Breast epithelium (tissue), 4 donors: ENCODE data around the gene TOB2. TPM values are rescaled to one million over a fixed set of nuclear protein-coding genes. Genes with fewer than 3 reads are reported as not detected.

Experiments
- DNase-seq, 2 donors: peaks; one replicate each; pipeline ENCODE4 v3.0.0-alpha.2; 2019; ENCODE audit warnings: low spot score in 2 of 2
- H3K27ac ChIP-seq, 2 donors: fragments of 200-600 bp; sonication (generic) in 1 of 2; one replicate each; pipeline ENCODE4 v1.5.1; 2016 to 2019; ENCODE audit warnings: mild to moderate bottlenecking in 1 of 2
- H3K27me3 ChIP-seq, 2 donors: fragments of 200-600 bp; sonication (generic) in 1 of 2; one replicate each; pipeline versions ENCODE4 v1.5.1 to v1.6.0; 2017 to 2019; ENCODE audit warnings: control low read depth in 1 of 2, mild to moderate bottlenecking in 1 of 2
- H3K36me3 ChIP-seq: fragments of 200-600 bp; one replicate; pipeline ENCODE4 v1.5.1; 2019
- H3K4me1 ChIP-seq, 2 donors: fragments of 200-600 bp; sonication (generic); one replicate each; pipeline ENCODE4 v1.5.1; 2016 to 2019; ENCODE audit warnings: control low read depth in 1 of 2
- H3K4me3 ChIP-seq, 3 donors: fragments of 200-600 bp; sonication (generic); 1 replicate in 2 of 3; 2 replicates in 1 of 3; pipeline ENCODE4 v1.5.1; 2016 to 2019; ENCODE audit warnings: mild to moderate bottlenecking in 3 of 3, moderate library complexity in 2 of 3
- H3K9me3 ChIP-seq, 2 donors: fragments of 200-600 bp; sonication (generic) in 1 of 2; one replicate each; pipeline ENCODE4 v1.5.1; 2016 to 2019; ENCODE audit warnings: control low read depth in 1 of 2
- POLR2A ChIP-seq: fragments of 450-650 bp; IDR thresholded peaks from one replicate; pipeline ENCODE4 v1.6.1; 2016; ENCODE audit warnings: antibody characterized with exemption, mild to moderate bottlenecking, moderate library complexity
- POLR2AphosphoS5 ChIP-seq, 3 donors: sonication (generic); formaldehyde crosslinking; IDR thresholded peaks; one replicate each; pipeline ENCODE4 v1.6.1; 2017; ENCODE audit warnings: antibody characterized with exemption in 3 of 3
- intact Hi-C: fragments of 100-400 bp; cut with DNase I; formaldehyde crosslinking; loops from one replicate; pipeline ENCODE4 v1.15.1; 2023; ENCODE audit warnings: low total_unique reads
- total RNA-seq, 3 donors: library from RNA; depleted of rRNA; stranded (reverse); fragments of >200 nt; gene quantifications; one replicate each; pipeline ENCODE4 v1.1.0, GENCODE V29; 2016
- TF ChIP-seq, protein P1 (sequence below), 3 donors: fragments of 450-650 bp; IDR thresholded peaks; one replicate each; pipeline ENCODE4 v1.5.1; 2016 to 2017; ENCODE audit warnings: antibody characterized with exemption in 3 of 3, mild to moderate bottlenecking in 3 of 3, moderate library complexity in 3 of 3

Gene TOB2
- total RNA-seq, 3 donors from 2014 or later, result 28.8 to 61.9 (median 45.8) TPM

DNA sequence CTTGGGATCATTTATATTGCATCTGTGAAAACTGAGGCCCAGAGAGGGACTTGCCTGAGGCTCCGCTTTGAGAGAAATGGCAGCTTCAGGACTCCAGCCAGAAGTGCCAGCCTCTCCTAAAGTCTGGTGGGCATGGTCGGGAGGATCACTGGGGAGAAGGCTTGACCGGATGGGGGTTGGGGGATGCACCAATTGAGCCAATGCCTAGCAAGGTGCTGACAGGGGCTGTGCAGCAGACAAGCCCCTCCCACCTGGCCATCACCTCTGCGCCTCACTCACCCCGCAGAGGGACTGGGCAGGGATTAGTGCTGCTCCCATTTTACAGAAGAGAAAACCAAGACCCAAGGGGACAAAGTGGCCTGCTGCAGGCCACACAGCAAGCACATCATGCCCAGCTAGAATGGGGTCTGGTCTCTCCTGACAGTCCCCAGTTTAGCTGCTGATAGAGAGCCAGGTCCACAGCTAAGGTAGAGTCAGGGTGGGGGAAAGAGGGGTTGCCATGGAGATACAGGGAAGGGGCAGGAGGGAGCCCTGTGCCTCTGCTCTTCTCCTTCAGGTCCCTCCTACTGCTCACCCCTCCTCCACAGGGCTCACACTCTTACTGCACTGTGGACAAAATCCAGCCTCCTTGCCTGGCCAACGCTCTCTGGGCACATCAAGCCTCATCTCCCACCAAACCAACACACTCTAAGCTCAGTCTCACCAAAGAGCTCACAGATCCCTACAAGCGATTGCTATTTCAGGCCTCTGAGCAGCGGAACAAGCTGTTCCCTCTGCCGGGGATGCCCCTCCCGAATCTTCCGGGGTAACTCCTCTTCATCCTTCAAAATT, 35.4 kb downstream of the TOB2 start:
- intact Hi-C loops, result no loop called here
- DNase-seq, result no peak
- TF ChIP-seq, protein P1, sequence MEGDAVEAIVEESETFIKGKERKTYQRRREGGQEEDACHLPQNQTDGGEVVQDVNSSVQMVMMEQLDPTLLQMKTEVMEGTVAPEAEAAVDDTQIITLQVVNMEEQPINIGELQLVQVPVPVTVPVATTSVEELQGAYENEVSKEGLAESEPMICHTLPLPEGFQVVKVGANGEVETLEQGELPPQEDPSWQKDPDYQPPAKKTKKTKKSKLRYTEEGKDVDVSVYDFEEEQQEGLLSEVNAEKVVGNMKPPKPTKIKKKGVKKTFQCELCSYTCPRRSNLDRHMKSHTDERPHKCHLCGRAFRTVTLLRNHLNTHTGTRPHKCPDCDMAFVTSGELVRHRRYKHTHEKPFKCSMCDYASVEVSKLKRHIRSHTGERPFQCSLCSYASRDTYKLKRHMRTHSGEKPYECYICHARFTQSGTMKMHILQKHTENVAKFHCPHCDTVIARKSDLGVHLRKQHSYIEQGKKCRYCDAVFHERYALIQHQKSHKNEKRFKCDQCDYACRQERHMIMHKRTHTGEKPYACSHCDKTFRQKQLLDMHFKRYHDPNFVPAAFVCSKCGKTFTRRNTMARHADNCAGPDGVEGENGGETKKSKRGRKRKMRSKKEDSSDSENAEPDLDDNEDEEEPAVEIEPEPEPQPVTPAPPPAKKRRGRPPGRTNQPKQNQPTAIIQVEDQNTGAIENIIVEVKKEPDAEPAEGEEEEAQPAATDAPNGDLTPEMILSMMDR (IDR thresholded peaks at IDR 0.05), result no peak
- no peak for TF ChIP-seq POLR2AphosphoS5 (IDR thresholded peaks at IDR 0.05)
- no peak for TF ChIP-seq POLR2A
- H3K36me3 ChIP-seq, result no peaks in the 10 kb centered on the region
- H3K4me3 ChIP-seq, result no peak overlapping the region
- H3K27me3 ChIP-seq, result no peaks in the 10 kb centered on the region
- peaks cover 6 to 8% of the 10 kb centered on the region in 2 donors for H3K4me1 ChIP-seq
- H3K27ac ChIP-seq, result peak overlapping the region; percentile 75 to 99
- no peaks in the 10 kb centered on the region for H3K9me3 ChIP-seq

DNA sequence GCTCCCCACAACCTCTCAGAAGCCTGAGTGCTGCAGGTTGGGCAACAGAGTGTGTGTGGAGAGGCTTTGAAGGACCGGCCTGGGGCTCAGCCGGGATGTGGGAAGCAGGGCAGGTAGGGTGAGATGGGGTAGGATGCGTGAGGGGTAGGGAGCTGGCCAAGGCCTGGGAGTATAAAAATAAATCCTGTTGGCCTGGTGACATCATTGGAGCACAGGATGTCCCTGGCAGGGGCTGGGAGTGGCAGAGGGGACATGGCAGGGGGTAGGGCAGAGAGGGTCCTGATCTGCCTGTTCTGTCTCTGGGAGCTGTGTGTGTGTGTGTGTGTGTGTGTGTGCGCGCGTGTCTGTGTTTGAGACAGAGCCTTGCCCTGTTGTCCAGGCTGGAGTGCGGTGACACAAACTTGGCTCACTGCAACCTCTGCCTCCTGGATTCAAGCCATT, 36.3 kb downstream of the TOB2 start:
- H3K4me3 ChIP-seq, result no peak overlapping the region
- H3K27me3 ChIP-seq, result no peaks in the 10 kb centered on the region
- H3K36me3 ChIP-seq, result no peaks in the 10 kb centered on the region
- TF ChIP-seq POLR2AphosphoS5 (IDR thresholded peaks at IDR 0.05) (no peak), POLR2A (no peak)
- TF ChIP-seq, protein P1 (IDR thresholded peaks at IDR 0.05), result no peak
- H3K4me1 ChIP-seq, result peaks cover 6% of the 10 kb centered on the region in 2 donors
- no peaks in the 10 kb centered on the region for H3K9me3 ChIP-seq
- DNase-seq, result peak in 1 of 2 donors; percentile 31
- intact Hi-C loops, result no loop called here
- peak overlapping the region; percentile 75 to 99 for H3K27ac ChIP-seq

DNA sequence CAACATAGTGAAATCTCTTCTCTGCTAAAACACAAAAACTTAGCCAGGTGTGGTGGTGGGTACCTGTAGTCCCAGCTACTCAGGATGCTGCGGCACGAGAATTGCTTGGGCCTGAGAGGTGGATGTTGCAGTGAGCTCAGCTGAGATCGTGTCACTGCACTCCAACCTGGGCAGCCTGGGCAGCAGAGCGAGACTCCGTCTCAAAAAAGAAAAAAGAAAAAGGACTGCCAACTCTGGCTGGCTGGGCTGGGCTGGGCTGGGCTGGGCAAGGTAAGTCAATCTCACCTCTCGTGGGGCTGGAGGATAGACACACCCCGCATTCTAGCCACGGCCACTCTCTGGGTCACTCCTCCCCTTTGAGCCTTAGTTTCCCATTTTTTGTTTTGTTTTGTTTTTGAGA, 37.9 kb downstream of the TOB2 start:
- Histone ChIP-seq H3K36me3 (no peaks in the 10 kb centered on the region), H3K27ac (no peak overlapping the region), H3K4me1 (no peaks in the 10 kb centered on the region), H3K9me3 (no peaks in the 10 kb centered on the region), H3K27me3 (no peaks in the 10 kb centered on the region), H3K4me3 (no peak overlapping the region)
- intact Hi-C loops, result loop anchor here (5.0 kb wide), 1 partner anchor 114 kb away; no protein-coding TSS in a partner anchor
- no peak for DNase-seq
- TF ChIP-seq, protein P1 (IDR thresholded peaks at IDR 0.05), result no peak
- no peak for TF ChIP-seq POLR2AphosphoS5 (IDR thresholded peaks at IDR 0.05)
- TF ChIP-seq POLR2A, result no peak

DNA sequence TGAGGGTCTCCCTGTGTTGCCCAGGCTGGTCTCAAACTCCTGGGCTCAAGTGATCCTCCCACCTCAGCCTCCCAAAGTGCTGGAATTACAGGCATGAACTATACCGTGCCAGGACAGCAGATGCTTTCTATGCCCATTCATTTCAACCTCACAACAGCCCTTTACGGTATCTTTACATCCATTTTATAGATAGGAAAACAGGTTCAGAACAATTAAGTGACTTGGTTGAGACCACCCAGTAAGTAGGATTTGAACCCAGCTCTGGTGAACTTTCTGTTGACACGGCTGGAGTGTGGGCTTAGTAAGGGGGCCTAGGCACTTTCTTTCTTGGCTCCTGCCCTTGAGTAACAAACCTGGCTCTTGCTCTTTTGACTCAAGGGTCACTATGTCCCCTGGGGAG, 39.2 kb downstream of the TOB2 start:
- Histone ChIP-seq H3K27me3 (no peaks in the 10 kb centered on the region), H3K4me1 (no peaks in the 10 kb centered on the region), H3K27ac (no peak overlapping the region), H3K36me3 (no peaks in the 10 kb centered on the region), H3K9me3 (no peaks in the 10 kb centered on the region), H3K4me3 (no peak overlapping the region)
- intact Hi-C loops, result loop anchor here (5.0 kb wide), 1 partner anchor 115 kb away; no protein-coding TSS in a partner anchor
- no peak for TF ChIP-seq POLR2AphosphoS5 (IDR thresholded peaks at IDR 0.05)
- no peak for TF ChIP-seq POLR2A
- TF ChIP-seq, protein P1 (IDR thresholded peaks at IDR 0.05), result no peak
- no peak for DNase-seq

GRCh38 chr22:41406410-41406809, 40.2 kb downstream of the TOB2 start:
- Histone ChIP-seq H3K36me3 (no peaks in the 10 kb centered on the region), H3K27ac (no peak overlapping the region), H3K4me3 (no peak overlapping the region), H3K9me3 (no peaks in the 10 kb centered on the region), H3K4me1 (no peaks in the 10 kb centered on the region), H3K27me3 (no peaks in the 10 kb centered on the region)
- intact Hi-C loops, result loop anchor here (5.0 kb wide), 1 partner anchor 116 kb away; no protein-coding TSS in a partner anchor
- no peak for DNase-seq
- TF ChIP-seq, protein P1 (IDR thresholded peaks at IDR 0.05), result no peak
- TF ChIP-seq POLR2AphosphoS5 (IDR thresholded peaks at IDR 0.05) (no peak), POLR2A (no peak)
